Lung (tissue), 12 donors: ENCODE measurements around the gene TLE1. TPM values are rescaled to one million over a fixed set of nuclear protein-coding genes. Genes with fewer than 3 reads are reported as not detected.

ENCODE experiments used
- ATAC-seq: fragments of 200-7000 bp; cut with Tn5 transposase; one replicate; pipeline ENCODE4 v1.9.1; 2020; ENCODE audit warnings: moderate number of reproducible peaks; ENCODE audit not compliant: insufficient read depth, low FRiP score
- DNase-seq, 3 donors: peaks; one replicate each; pipeline ENCODE4 v3.0.0-alpha.2; 2013 to 2017
- H3K27ac ChIP-seq, 2 donors: one replicate each; pipeline ENCODE4 v1.5.1; 2013; ENCODE audit warnings: mild to moderate bottlenecking in 2 of 2, moderate library complexity in 2 of 2, control low read depth in 1 of 2, inconsistent platforms in 1 of 2, low read depth in 1 of 2, low read length in 1 of 2
- H3K27me3 ChIP-seq, 3 donors: one replicate each; pipeline ENCODE4 v1.5.1; 2013; ENCODE audit warnings: low read length in 2 of 3; ENCODE audit not compliant: control insufficient read depth in 3 of 3, insufficient read depth in 3 of 3
- H3K36me3 ChIP-seq, 4 donors: one replicate each; pipeline ENCODE4 v1.5.1; 2013; ENCODE audit warnings: low read length in 4 of 4, mild to moderate bottlenecking in 1 of 4, moderate library complexity in 1 of 4; ENCODE audit not compliant: control insufficient read depth in 4 of 4, insufficient read depth in 4 of 4
- H3K4me1 ChIP-seq, 5 donors: one replicate each; pipeline ENCODE4 v1.5.1; 2013; ENCODE audit warnings: low read length in 5 of 5, mild to moderate bottlenecking in 2 of 5, moderate library complexity in 1 of 5; ENCODE audit not compliant: control insufficient read depth in 5 of 5, insufficient read depth in 5 of 5
- H3K4me3 ChIP-seq: one replicate; pipeline ENCODE4 v1.5.1; 2013; ENCODE audit warnings: mild to moderate bottlenecking, control low read depth, moderate library complexity
- H3K9ac ChIP-seq, 2 donors: one replicate each; pipeline ENCODE4 v1.5.1; 2013; ENCODE audit warnings: low read length in 2 of 2, control low read depth in 1 of 2; ENCODE audit not compliant: insufficient read depth in 1 of 2
- H3K9me3 ChIP-seq, 4 donors: one replicate each; pipeline ENCODE4 v1.5.1; 2013; ENCODE audit warnings: low read length in 3 of 4, mild to moderate bottlenecking in 1 of 4, moderate library complexity in 1 of 4; ENCODE audit not compliant: control insufficient read depth in 4 of 4, insufficient read depth in 3 of 4
- CTCF ChIP-seq: IDR thresholded peaks from 2 replicates; pipeline ENCODE4 v1.5.1; 2012; ENCODE audit warnings: mild to moderate bottlenecking; ENCODE audit errors: control extremely low read depth, extremely low read depth
- WGBS, 2 donors: extraction: QIAGEN DNeasy Blood & Tissue Kit; methylation state at CpG; one replicate each; pipeline ENCODE4 v1.1.7; 2013; 5-methylcytosine and 5-hydroxymethylcytosine counted together
- polyA plus RNA-seq, 2 donors: library from polyadenylated mRNA; stranded (reverse); fragments of 200-250 nt; gene quantifications; one replicate each; pipeline ENCODE4 v1.2.1, GENCODE V29; 2013
- total RNA-seq, 2 donors: library from RNA; depleted of rRNA in 1 of 2; stranded (reverse); fragments of >200 nt in 1 of 2; gene quantifications; one replicate each; pipeline ENCODE4 v1.2.1, GENCODE V29; 2014 to 2021
- donor health status: control.
- donor health status: control.
- donor health status: Bipolar disorder and iron deficiency.
- donor health status: healthy.
- donor health status: DM: yes; HTN: yes; CAD: no.

The TLE1 gene
- total and polyA plus RNA-seq, 4 donors: 16.8 to 35.2 (median 19.4) TPM

GRCh38 chr9:81684635-81685034 is 4.7 kb downstream of the TLE1 start:
- WGBS, 2 donors: 89 to 97% methylated on average over 4 of the region's 4 CpGs

DNA sequence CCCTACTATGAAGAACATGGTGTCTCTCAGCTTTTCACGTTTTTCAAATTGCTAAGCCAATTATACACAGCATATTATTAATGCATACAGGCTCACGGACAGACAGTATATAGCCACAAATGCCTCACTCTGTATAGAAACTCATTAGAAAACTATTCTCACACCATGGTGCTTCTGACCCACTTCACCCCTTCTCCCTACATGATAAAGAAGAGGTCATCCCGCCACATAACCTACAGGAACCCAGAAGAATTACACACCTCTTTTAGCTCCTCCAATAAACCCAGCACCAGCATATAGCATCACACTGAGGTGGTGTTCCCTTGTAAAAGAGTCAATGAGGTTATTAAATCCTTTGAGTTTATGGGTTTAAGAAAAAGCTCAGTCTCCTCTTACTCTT is 5.6 kb downstream of the TLE1 start:
- WGBS, 2 donors: 87 to 92% methylated on average over 3 of the region's 3 CpGs
- ATAC-seq (no peak), DNase-seq (no peak)
- no peak overlapping the region for H3K27ac ChIP-seq
- H3K9ac ChIP-seq: no peak overlapping the region
- H3K27me3 ChIP-seq: no peaks in the 10 kb centered on the region
- H3K9me3 ChIP-seq: no peaks in the 10 kb centered on the region
- no peak overlapping the region for H3K4me3 ChIP-seq
- H3K4me1 ChIP-seq: peaks cover 0 to 37% (median 6%) of the 10 kb centered on the region in 5 donors
- peaks cover 0 to 25% (median 6%) of the 10 kb centered on the region in 4 donors for H3K36me3 ChIP-seq
- TF ChIP-seq CTCF: no peak

More at GRCh38 chr9:81684635-81685034, 4.7 kb downstream of the TLE1 start:
- no peaks in the 10 kb centered on the region for H3K9me3 ChIP-seq
- peaks cover 0 to 37% (median 6%) of the 10 kb centered on the region in 5 donors for H3K4me1 ChIP-seq
- H3K27me3 ChIP-seq: no peaks in the 10 kb centered on the region
- no peak overlapping the region for H3K27ac ChIP-seq
- no peak for ATAC-seq
- no peak for TF ChIP-seq CTCF
- H3K9ac ChIP-seq: no peak overlapping the region
- DNase-seq: no peak
- H3K4me3 ChIP-seq: no peak overlapping the region
- H3K36me3 ChIP-seq: peaks cover 0 to 25% (median 6%) of the 10 kb centered on the region in 4 donors

GRCh38 chr9:81683238-81683637 is 6.1 kb downstream of the TLE1 start:
- no peak overlapping the region for H3K9ac ChIP-seq
- H3K4me1 ChIP-seq: peaks cover 0 to 37% (median 6%) of the 10 kb centered on the region in 5 donors
- H3K9me3 ChIP-seq: no peaks in the 10 kb centered on the region
- TF ChIP-seq CTCF: no peak
- WGBS, 2 donors: 78 to 82% methylated on average over 3 of the region's 3 CpGs
- H3K27me3 ChIP-seq: no peaks in the 10 kb centered on the region
- H3K4me3 ChIP-seq: no peak overlapping the region
- DNase-seq (no peak), ATAC-seq (no peak)
- no peak overlapping the region for H3K27ac ChIP-seq
- peaks cover 0 to 25% (median 7%) of the 10 kb centered on the region in 4 donors for H3K36me3 ChIP-seq

- Histone ChIP-seq H3K9ac (no peak overlapping the region), H3K4me3 (no peak overlapping the region), H3K36me3 (peaks cover 0 to 25% (median 8%) of the 10 kb centered on the region in 4 donors), H3K4me1 (peaks cover 0 to 37% (median 6%) of the 10 kb centered on the region in 5 donors), H3K27me3 (no peaks in the 10 kb centered on the region), H3K27ac (no peak overlapping the region), H3K9me3 (no peaks in the 10 kb centered on the region)
- ATAC-seq (no peak), DNase-seq (peak in 1 of 3 donors; percentile 36)
- TF ChIP-seq CTCF: no peak
- 7 to 22% methylated on average over 8 of the region's 8 CpGs for WGBS, 2 donors
Measured at GRCh38 chr9:81682797-81683196, 6.5 kb downstream of the TLE1 start.
